Measurements from ENCODE around the gene GRIK3.

DNA sequence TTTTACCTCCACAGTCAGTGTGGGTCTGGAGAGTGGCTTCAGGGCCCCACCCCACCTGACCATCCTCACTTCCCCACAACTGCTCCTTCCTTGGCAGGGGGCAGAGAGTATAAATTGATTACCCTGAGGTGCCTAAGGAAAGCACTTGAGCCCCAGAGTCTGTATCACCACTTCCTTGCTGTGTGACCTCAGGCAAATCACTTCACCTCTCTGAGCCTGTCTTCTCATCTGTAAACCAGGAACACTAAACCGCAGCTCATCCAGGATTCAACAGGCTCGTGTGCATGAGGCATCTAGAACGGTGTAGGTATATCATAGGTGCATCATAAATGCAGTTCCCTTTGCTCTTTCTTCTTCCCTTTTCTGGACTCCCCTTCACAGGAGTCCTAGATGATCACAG is 43.4 kb downstream of the GRIK3 start:
- TF ChIP-seq, protein P1, sequence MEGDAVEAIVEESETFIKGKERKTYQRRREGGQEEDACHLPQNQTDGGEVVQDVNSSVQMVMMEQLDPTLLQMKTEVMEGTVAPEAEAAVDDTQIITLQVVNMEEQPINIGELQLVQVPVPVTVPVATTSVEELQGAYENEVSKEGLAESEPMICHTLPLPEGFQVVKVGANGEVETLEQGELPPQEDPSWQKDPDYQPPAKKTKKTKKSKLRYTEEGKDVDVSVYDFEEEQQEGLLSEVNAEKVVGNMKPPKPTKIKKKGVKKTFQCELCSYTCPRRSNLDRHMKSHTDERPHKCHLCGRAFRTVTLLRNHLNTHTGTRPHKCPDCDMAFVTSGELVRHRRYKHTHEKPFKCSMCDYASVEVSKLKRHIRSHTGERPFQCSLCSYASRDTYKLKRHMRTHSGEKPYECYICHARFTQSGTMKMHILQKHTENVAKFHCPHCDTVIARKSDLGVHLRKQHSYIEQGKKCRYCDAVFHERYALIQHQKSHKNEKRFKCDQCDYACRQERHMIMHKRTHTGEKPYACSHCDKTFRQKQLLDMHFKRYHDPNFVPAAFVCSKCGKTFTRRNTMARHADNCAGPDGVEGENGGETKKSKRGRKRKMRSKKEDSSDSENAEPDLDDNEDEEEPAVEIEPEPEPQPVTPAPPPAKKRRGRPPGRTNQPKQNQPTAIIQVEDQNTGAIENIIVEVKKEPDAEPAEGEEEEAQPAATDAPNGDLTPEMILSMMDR (IDR thresholded peaks at IDR 0.05), result no peak
- no peak for TF ChIP-seq POLR2A (IDR thresholded peaks at IDR 0.05)
